Aorta (tissue), 5 donors: ENCODE data around the gene CD177. TPM values are rescaled to one million over a fixed set of nuclear protein-coding genes. Genes with fewer than 3 reads are reported as not detected.
"Not testable (repeated sequence)": the region's sequence is repeated elsewhere in the genome, so short reads cannot be mapped to it uniquely, and the experiment has no call there.

Experiments used
- ATAC-seq: fragments of 200-7000 bp; cut with Tn5 transposase; one replicate; pipeline ENCODE4 v1.9.1; 2022; ENCODE audit warnings: moderate library complexity; ENCODE audit not compliant: low FRiP score
- DNase-seq, 2 donors: peaks; one replicate each; pipeline ENCODE4 v3.0.0-alpha.2; 2020
- H3K27ac ChIP-seq, 2 donors: one replicate each; pipeline ENCODE4 v1.5.1; 2013; ENCODE audit warnings: low read length in 2 of 2, mild to moderate bottlenecking in 2 of 2, moderate library complexity in 2 of 2, control low read depth in 1 of 2, inconsistent platforms in 1 of 2, low read depth in 1 of 2
- H3K27me3 ChIP-seq, 2 donors: one replicate each; pipeline ENCODE4 v1.6.1; 2013; ENCODE audit warnings: control low read depth in 1 of 2, low read length in 1 of 2, mild to moderate bottlenecking in 1 of 2, moderate library complexity in 1 of 2; ENCODE audit not compliant: insufficient read depth in 2 of 2, control insufficient read depth in 1 of 2
- H3K36me3 ChIP-seq, 2 donors: one replicate each; pipeline ENCODE4 v1.6.1; 2013; ENCODE audit warnings: control low read depth in 1 of 2, low read length in 1 of 2, mild to moderate bottlenecking in 1 of 2; ENCODE audit not compliant: insufficient read depth in 2 of 2, control insufficient read depth in 1 of 2
- H3K4me1 ChIP-seq, 2 donors: one replicate each; pipeline ENCODE4 v1.6.1; 2013; ENCODE audit warnings: low read length in 2 of 2, control low read depth in 1 of 2, mild to moderate bottlenecking in 1 of 2, moderate library complexity in 1 of 2; ENCODE audit not compliant: insufficient read depth in 2 of 2, control insufficient read depth in 1 of 2
- H3K4me3 ChIP-seq, 2 donors: one replicate each; pipeline ENCODE4 v1.5.1; 2013; ENCODE audit warnings: low read length in 2 of 2, control low read depth in 1 of 2, mild to moderate bottlenecking in 1 of 2
- H3K9me3 ChIP-seq: one replicate; pipeline ENCODE4 v1.6.1; 2013; ENCODE audit warnings: mild to moderate bottlenecking, low read length; ENCODE audit not compliant: control insufficient read depth
- WGBS, 2 donors: extraction: QIAGEN DNeasy Blood & Tissue Kit; methylation state at CpG; one replicate each; pipeline ENCODE4 v1.1.7; 2013; 5-methylcytosine and 5-hydroxymethylcytosine counted together
- intact Hi-C, 2 donors: fragments of 100-400 bp; cut with DNase I; formaldehyde crosslinking; loops; one replicate each; pipeline versions ENCODE4 v1.14.2 to v1.15.0; 2022
- polyA plus RNA-seq, 2 donors: library from polyadenylated mRNA; stranded (reverse); fragments of 200-250 nt; gene quantifications; one replicate each; pipeline ENCODE4 v1.2.3, GENCODE V29; 2013
- total RNA-seq, 2 donors: library from RNA; stranded (reverse); fragmentation: NEBNext Ultra II Directional; extraction: Animal tissue kit (Norgen Biotek cat#: 25700); gene quantifications; one replicate each; pipeline ENCODE4 v1.2.1, GENCODE V29; 2021
- donor health status: healthy with polysubstance abuse.
- donor health status: Bipolar disorder and iron deficiency.
- donor health status: DM: no; HTN: no; CAD: no.
- donor health status: DM: no; HTN: no; CAD: no.
- donor health status: DM: yes; HTN: yes; CAD: no.

The CD177 gene
- total and polyA plus RNA-seq, 4 donors = 0.13 to 6.0 (median 2.4) TPM

DNA sequence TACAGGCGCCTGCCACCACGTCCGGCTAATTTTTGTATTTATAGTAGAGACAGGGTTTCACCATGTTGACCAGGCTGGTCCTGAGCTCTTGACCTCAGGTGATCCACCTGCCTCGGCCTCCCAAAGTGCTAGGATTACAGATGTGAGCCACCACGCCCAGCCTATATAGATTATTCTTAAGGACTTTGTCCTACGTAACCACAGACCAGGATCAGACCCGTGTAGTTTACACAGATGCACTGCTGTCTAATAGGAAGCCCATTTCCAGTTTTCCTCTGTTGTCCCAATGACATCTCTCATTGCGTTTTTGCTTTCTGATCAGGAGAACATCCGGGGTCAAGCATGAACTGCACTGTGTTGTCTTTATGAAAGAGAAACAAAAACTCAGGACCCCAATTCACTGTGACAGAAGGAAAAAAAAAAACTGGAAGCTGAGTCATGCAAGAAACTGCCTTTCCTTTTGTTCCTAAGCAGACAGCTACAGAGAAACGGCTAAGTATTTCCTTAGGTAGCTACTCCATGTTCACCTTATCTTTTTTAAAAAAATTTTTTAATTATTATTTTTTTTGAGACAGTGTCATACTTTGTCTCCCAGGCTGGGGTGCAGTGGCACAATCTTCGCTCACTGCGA lies 29.2 kb downstream of the CD177 start:
- intact Hi-C loops = not testable (repeated sequence)
- 76 to 77% methylated on average over 12 of the region's 12 CpGs for WGBS, 2 donors

GRCh38 chr19:43383254-43383653 lies 29.8 kb downstream of the CD177 start:
- H3K27ac ChIP-seq, intact Hi-C loops, H3K9me3 ChIP-seq, ATAC-seq, H3K4me3 ChIP-seq, H3K27me3 ChIP-seq, H3K36me3 ChIP-seq, H3K4me1 ChIP-seq, DNase-seq: not testable (repeated sequence)
- WGBS, 2 donors = 83 to 89% methylated on average over 7 of the region's 7 CpGs

More for the DNA sequence above, 29.2 kb downstream of the CD177 start:
- not testable (repeated sequence) for H3K4me1 ChIP-seq, DNase-seq, H3K27ac ChIP-seq, ATAC-seq, H3K36me3 ChIP-seq, H3K9me3 ChIP-seq, H3K4me3 ChIP-seq, H3K27me3 ChIP-seq

- H3K27ac ChIP-seq, H3K9me3 ChIP-seq, H3K27me3 ChIP-seq, H3K4me1 ChIP-seq, intact Hi-C loops, H3K4me3 ChIP-seq, ATAC-seq, DNase-seq, H3K36me3 ChIP-seq: not testable (repeated sequence)
- WGBS, 2 donors = 53 to 62% methylated on average over 3 of the region's 3 CpGs
These were observed 30.3 kb downstream of the CD177 start for GRCh38 chr19:43383759-43384158.

DNA sequence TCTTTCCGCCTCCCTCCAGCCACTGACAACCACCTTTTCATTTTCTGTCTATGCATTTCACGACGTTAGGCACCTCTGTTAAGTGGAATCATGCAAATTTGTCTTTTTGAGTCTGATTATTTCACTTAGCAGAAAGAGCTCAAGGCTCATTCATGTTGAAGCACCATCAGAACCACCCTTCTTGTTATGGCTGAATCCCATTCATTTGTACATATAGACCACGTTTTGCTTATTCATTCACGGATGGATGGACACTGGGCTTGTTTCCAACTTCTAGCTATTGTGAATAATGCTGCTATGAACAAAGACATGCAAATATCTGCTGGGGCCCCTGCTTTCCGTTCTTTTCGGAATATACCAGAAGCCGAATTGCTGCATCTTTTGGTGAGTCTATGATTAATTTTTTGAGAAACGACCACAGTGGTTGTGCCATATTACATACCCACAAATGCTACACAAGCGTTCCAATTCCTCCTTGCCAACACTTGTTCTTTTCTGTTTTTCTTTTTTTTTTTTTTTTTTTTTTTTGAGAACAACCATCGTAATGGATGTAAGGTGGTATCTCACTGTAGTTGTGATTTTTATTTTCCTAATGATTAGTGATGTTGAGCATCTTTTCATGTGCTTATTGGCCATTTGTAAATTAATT lies 37.5 kb downstream of the CD177 start:
- H3K4me3 ChIP-seq, H3K4me1 ChIP-seq, H3K27me3 ChIP-seq, DNase-seq, H3K36me3 ChIP-seq, H3K27ac ChIP-seq, intact Hi-C loops, ATAC-seq, H3K9me3 ChIP-seq: not testable (repeated sequence)
- WGBS, 2 donors = 81 to 84% methylated on average over 11 of the region's 11 CpGs

DNA sequence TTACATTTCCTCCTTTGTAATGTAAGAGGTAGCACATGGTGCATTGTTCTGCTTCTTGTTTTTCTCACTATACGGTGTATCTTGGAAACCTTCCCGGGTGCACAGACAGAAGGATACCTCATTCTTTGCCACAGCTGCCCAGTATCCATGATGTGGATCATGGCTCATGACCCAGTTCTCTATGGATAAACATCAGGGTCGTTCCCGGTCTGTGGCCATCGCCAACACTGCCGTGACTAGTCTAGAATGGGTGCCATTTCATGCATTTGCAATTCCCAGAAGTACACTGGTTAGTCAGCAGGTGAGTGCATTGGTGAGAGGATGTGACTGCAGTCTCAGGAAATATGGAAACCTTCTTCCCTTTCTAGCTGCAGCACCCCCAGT lies 38.1 kb downstream of the CD177 start:
- H3K4me3 ChIP-seq, H3K4me1 ChIP-seq, H3K36me3 ChIP-seq, H3K27me3 ChIP-seq, H3K9me3 ChIP-seq, intact Hi-C loops, DNase-seq, H3K27ac ChIP-seq, ATAC-seq: not testable (repeated sequence)
- WGBS, 2 donors = 84 to 86% methylated on average over 6 of the region's 6 CpGs

DNA sequence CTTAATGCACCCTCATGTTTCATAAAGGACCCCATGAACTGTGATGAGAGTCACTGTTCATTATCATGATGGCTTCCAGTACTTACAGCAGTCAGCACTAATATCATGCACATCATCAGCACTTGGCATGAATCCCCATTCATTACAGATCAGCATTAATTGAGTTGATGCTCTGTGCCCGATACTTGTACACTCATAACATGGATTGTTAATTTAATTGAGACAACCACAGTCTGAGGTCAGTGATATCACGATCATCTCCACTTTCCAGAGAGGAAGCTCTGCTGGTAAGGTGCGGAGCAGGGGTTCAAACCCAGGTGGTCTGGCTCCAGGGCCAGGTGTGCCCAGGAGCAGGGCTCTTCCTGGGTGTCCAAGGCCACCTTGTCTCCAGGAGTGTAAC lies 40.0 kb downstream of the CD177 start:
- ATAC-seq, H3K36me3 ChIP-seq, H3K27ac ChIP-seq, H3K27me3 ChIP-seq, DNase-seq, intact Hi-C loops, H3K4me3 ChIP-seq, H3K9me3 ChIP-seq, H3K4me1 ChIP-seq: not testable (repeated sequence)
- 83 to 88% methylated on average over 3 of the region's 3 CpGs for WGBS, 2 donors

DNA sequence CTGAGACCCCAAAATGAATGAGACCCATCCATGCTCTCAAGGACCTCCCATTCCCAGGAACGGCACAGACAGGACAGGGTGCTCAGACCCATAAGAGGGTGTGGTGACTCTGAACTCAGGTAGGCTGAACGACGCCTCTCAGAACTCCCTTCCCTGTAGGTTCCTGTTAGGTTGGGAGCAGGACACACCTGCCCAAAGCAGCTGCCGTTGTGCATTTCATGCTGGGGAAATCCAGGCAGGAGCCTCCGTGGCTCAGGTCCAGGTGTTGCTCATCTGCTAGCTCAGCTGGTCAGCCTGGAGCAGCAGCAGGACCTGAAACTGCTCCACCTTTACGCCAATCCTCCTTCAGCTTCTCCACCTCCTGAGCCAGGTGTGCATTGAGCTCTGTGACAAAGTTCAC lies 42.1 kb downstream of the CD177 start:
- Histone ChIP-seq H3K4me1 (no peaks in the 10 kb centered on the region), H3K4me3 (no peak overlapping the region), H3K36me3 (no peaks in the 10 kb centered on the region), H3K27me3 (peaks cover 0 to 2% of the 10 kb centered on the region in 2 donors), H3K27ac (no peak overlapping the region), H3K9me3 (no peaks in the 10 kb centered on the region)
- WGBS, 2 donors = 79 to 92% methylated on average over 6 of the region's 6 CpGs
- DNase-seq = no peak
- intact Hi-C loops = no loop called here
- ATAC-seq = no peak

DNA sequence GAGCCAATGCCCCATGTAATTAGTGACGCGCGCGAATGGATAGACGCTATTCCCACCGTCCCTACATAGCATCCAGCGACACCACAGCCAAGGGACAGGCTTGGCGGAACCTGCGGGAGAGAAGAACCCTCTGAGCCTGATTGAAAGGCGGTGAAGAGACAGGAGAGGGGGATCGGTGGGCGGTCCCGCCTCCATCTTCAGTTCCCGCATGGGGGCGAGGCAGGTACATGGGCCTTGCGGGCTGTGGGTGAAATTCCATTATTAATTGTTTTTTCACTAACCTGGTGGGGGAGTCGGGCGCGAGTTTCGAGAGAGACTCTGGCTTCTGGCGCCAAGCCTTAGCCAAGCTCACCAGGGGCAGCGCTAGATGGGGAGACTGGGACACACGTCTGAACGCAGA lies 52.8 kb downstream of the CD177 start:
- no peak for ATAC-seq
- no peaks in the 10 kb centered on the region for H3K4me1 ChIP-seq
- intact Hi-C loops = no loop called here
- WGBS, 2 donors = 39 to 58% methylated on average over 24 of the region's 24 CpGs
- no peaks in the 10 kb centered on the region for H3K27me3 ChIP-seq
- no peak overlapping the region for H3K4me3 ChIP-seq
- no peaks in the 10 kb centered on the region for H3K9me3 ChIP-seq
- DNase-seq = no peak
- H3K27ac ChIP-seq = no peak overlapping the region
- H3K36me3 ChIP-seq = no peaks in the 10 kb centered on the region

GRCh38 chr19:43407416-43408005 lies 54.0 kb downstream of the CD177 start:
- DNase-seq (no peak), ATAC-seq (peak; percentile 7)
- intact Hi-C loops = no loop called here
- H3K4me3 ChIP-seq = no peak overlapping the region
- H3K9me3 ChIP-seq = no peaks in the 10 kb centered on the region
- H3K27ac ChIP-seq = no peak overlapping the region
- H3K27me3 ChIP-seq = no peaks in the 10 kb centered on the region
- 75 to 76% methylated on average over 22 of the region's 22 CpGs for whole genome bisulfite sequencing, 2 donors
- H3K4me1 ChIP-seq = no peaks in the 10 kb centered on the region
- H3K36me3 ChIP-seq = no peaks in the 10 kb centered on the region
